Measurements from ENCODE around the gene AKT1.
A peak's percentile ranks its signal among the peaks of the same experiment; 100 is the strongest.

- peak; percentile 42 for TF ChIP-seq CTCF (IDR thresholded peaks at IDR 0.05; ENCODE audit: low read length)
- no peak for TF ChIP-seq EZH2 (optimal IDR thresholded peaks at IDR 0.05; ENCODE audit: low read depth, low read length)
These were observed 31.9 kb upstream of the AKT1 start for GRCh38 chr14:104827177-104828055.
